ENCODE measurements around the gene PDIK1L.
A peak's percentile ranks its signal among the peaks of the same experiment; 100 is the strongest.

The PDIK1L gene

GRCh38 chr1:26129778-26130177, 18.2 kb downstream of the PDIK1L start:
- H3K4me1 ChIP-seq (ENCODE audit: control insufficient read depth, insufficient read depth, low read length, poor library complexity, severe bottlenecking) = peaks cover 15% of the 10 kb centered on the region
- no peak overlapping the region for H3K4me3 ChIP-seq (ENCODE audit: insufficient read depth, low read depth, low read length, poor library complexity, severe bottlenecking)
- no peak overlapping the region for H3K27ac ChIP-seq (ENCODE audit: insufficient read depth, low read length, poor library complexity, severe bottlenecking)
- no peaks in the 10 kb centered on the region for H3K36me3 ChIP-seq (ENCODE audit: control insufficient read depth, insufficient read depth, low read length)
- no peak for DNase-seq
- H3K27me3 ChIP-seq (replicated peaks; ENCODE audit: control insufficient read depth, insufficient read depth, low read length, poor library complexity, severe bottlenecking) = no peaks in the 10 kb centered on the region
- H3K9me3 ChIP-seq (ENCODE audit: control insufficient read depth, low read length) = no peaks in the 10 kb centered on the region

GRCh38 chr1:26130695-26131094, 19.1 kb downstream of the PDIK1L start:
- Histone ChIP-seq H3K9me3 (ENCODE audit: control insufficient read depth, low read length) (no peaks in the 10 kb centered on the region), H3K27me3 (replicated peaks; ENCODE audit: control insufficient read depth, insufficient read depth, low read length, poor library complexity, severe bottlenecking) (no peaks in the 10 kb centered on the region), H3K36me3 (ENCODE audit: control insufficient read depth, insufficient read depth, low read length) (no peaks in the 10 kb centered on the region), H3K4me1 (ENCODE audit: control insufficient read depth, insufficient read depth, low read length, poor library complexity, severe bottlenecking) (peaks cover 14% of the 10 kb centered on the region), H3K27ac (ENCODE audit: insufficient read depth, low read length, poor library complexity, severe bottlenecking) (no peak overlapping the region), H3K4me3 (ENCODE audit: insufficient read depth, low read depth, low read length, poor library complexity, severe bottlenecking) (no peak overlapping the region)
- DNase-seq = no peak

- Histone ChIP-seq H3K27me3 (replicated peaks; ENCODE audit: control insufficient read depth, insufficient read depth, low read length, poor library complexity, severe bottlenecking) (no peaks in the 10 kb centered on the region), H3K36me3 (ENCODE audit: control insufficient read depth, insufficient read depth, low read length) (no peaks in the 10 kb centered on the region), H3K4me1 (ENCODE audit: control insufficient read depth, insufficient read depth, low read length, poor library complexity, severe bottlenecking) (peaks cover 7% of the 10 kb centered on the region), H3K27ac (ENCODE audit: insufficient read depth, low read length, poor library complexity, severe bottlenecking) (no peak overlapping the region), H3K9me3 (ENCODE audit: control insufficient read depth, low read length) (no peaks in the 10 kb centered on the region), H3K4me3 (ENCODE audit: insufficient read depth, low read depth, low read length, poor library complexity, severe bottlenecking) (no peak overlapping the region)
- no peak for DNase-seq
Measured at GRCh38 chr1:26132128-26132833, 20.7 kb downstream of the PDIK1L start.

- Histone ChIP-seq H3K27me3 (replicated peaks; ENCODE audit: control insufficient read depth, insufficient read depth, low read length, poor library complexity, severe bottlenecking) (no peaks in the 10 kb centered on the region), H3K36me3 (ENCODE audit: control insufficient read depth, insufficient read depth, low read length) (no peaks in the 10 kb centered on the region), H3K4me3 (ENCODE audit: insufficient read depth, low read depth, low read length, poor library complexity, severe bottlenecking) (no peak overlapping the region), H3K9me3 (ENCODE audit: control insufficient read depth, low read length) (no peaks in the 10 kb centered on the region), H3K27ac (ENCODE audit: insufficient read depth, low read length, poor library complexity, severe bottlenecking) (no peak overlapping the region), H3K4me1 (ENCODE audit: control insufficient read depth, insufficient read depth, low read length, poor library complexity, severe bottlenecking) (peaks cover 2% of the 10 kb centered on the region)
- DNase-seq = no peak
Measured at GRCh38 chr1:26132834-26133167, 21.2 kb downstream of the PDIK1L start.

GRCh38 chr1:26134466-26134865, 22.8 kb downstream of the PDIK1L start:
- Histone ChIP-seq H3K27ac (ENCODE audit: insufficient read depth, low read length, poor library complexity, severe bottlenecking) (no peak overlapping the region), H3K9me3 (ENCODE audit: control insufficient read depth, low read length) (no peaks in the 10 kb centered on the region)

GRCh38 chr1:26138974-26139558, 27.4 kb downstream of the PDIK1L start:
- DNase-seq = no peak
- no peaks in the 10 kb centered on the region for H3K9me3 ChIP-seq (ENCODE audit: control insufficient read depth, low read length)
- no peaks in the 10 kb centered on the region for H3K27me3 ChIP-seq (replicated peaks; ENCODE audit: control insufficient read depth, insufficient read depth, low read length, poor library complexity, severe bottlenecking)
- no peak overlapping the region for H3K27ac ChIP-seq (ENCODE audit: insufficient read depth, low read length, poor library complexity, severe bottlenecking)
- H3K36me3 ChIP-seq (ENCODE audit: control insufficient read depth, insufficient read depth, low read length) = no peaks in the 10 kb centered on the region
- H3K4me1 ChIP-seq (ENCODE audit: control insufficient read depth, insufficient read depth, low read length, poor library complexity, severe bottlenecking) = no peaks in the 10 kb centered on the region
- H3K4me3 ChIP-seq (ENCODE audit: insufficient read depth, low read depth, low read length, poor library complexity, severe bottlenecking) = no peak overlapping the region

More at GRCh38 chr1:26134466-26134865, 22.8 kb downstream of the PDIK1L start:
- Histone ChIP-seq H3K27me3 (replicated peaks; ENCODE audit: control insufficient read depth, insufficient read depth, low read length, poor library complexity, severe bottlenecking) (no peaks in the 10 kb centered on the region), H3K4me3 (ENCODE audit: insufficient read depth, low read depth, low read length, poor library complexity, severe bottlenecking) (no peak overlapping the region), H3K4me1 (ENCODE audit: control insufficient read depth, insufficient read depth, low read length, poor library complexity, severe bottlenecking) (no peaks in the 10 kb centered on the region), H3K36me3 (ENCODE audit: control insufficient read depth, insufficient read depth, low read length) (no peaks in the 10 kb centered on the region)
- no peak for DNase-seq

GRCh38 chr1:26142159-26142558, 30.5 kb downstream of the PDIK1L start:
- H3K4me3 ChIP-seq (ENCODE audit: insufficient read depth, low read depth, low read length, poor library complexity, severe bottlenecking) = no peak overlapping the region
- H3K9me3 ChIP-seq (ENCODE audit: control insufficient read depth, low read length) = no peaks in the 10 kb centered on the region
- H3K27ac ChIP-seq (ENCODE audit: insufficient read depth, low read length, poor library complexity, severe bottlenecking) = no peak overlapping the region
- H3K36me3 ChIP-seq (ENCODE audit: control insufficient read depth, insufficient read depth, low read length) = no peaks in the 10 kb centered on the region
- H3K27me3 ChIP-seq (replicated peaks; ENCODE audit: control insufficient read depth, insufficient read depth, low read length, poor library complexity, severe bottlenecking) = no peaks in the 10 kb centered on the region
- DNase-seq = no peak
- H3K4me1 ChIP-seq (ENCODE audit: control insufficient read depth, insufficient read depth, low read length, poor library complexity, severe bottlenecking) = peaks cover 5% of the 10 kb centered on the region

GRCh38 chr1:26145041-26145959, 33.7 kb downstream of the PDIK1L start:
- H3K4me3 ChIP-seq (ENCODE audit: insufficient read depth, low read depth, low read length, poor library complexity, severe bottlenecking) = no peak overlapping the region
- no peaks in the 10 kb centered on the region for H3K36me3 ChIP-seq (ENCODE audit: control insufficient read depth, insufficient read depth, low read length)
- H3K27ac ChIP-seq (ENCODE audit: insufficient read depth, low read length, poor library complexity, severe bottlenecking) = no peak overlapping the region
- H3K4me1 ChIP-seq (ENCODE audit: control insufficient read depth, insufficient read depth, low read length, poor library complexity, severe bottlenecking) = peaks cover 5% of the 10 kb centered on the region
- H3K27me3 ChIP-seq (replicated peaks; ENCODE audit: control insufficient read depth, insufficient read depth, low read length, poor library complexity, severe bottlenecking) = no peaks in the 10 kb centered on the region
- DNase-seq = peak; percentile 49 to 65 (median 51)
- H3K9me3 ChIP-seq (ENCODE audit: control insufficient read depth, low read length) = no peaks in the 10 kb centered on the region

- no peaks in the 10 kb centered on the region for H3K9me3 ChIP-seq (ENCODE audit: control insufficient read depth, low read length)
- no peaks in the 10 kb centered on the region for H3K27me3 ChIP-seq (replicated peaks; ENCODE audit: control insufficient read depth, insufficient read depth, low read length, poor library complexity, severe bottlenecking)
- no peak overlapping the region for H3K4me3 ChIP-seq (ENCODE audit: insufficient read depth, low read depth, low read length, poor library complexity, severe bottlenecking)
- no peak overlapping the region for H3K27ac ChIP-seq (ENCODE audit: insufficient read depth, low read length, poor library complexity, severe bottlenecking)
- H3K36me3 ChIP-seq (ENCODE audit: control insufficient read depth, insufficient read depth, low read length) = no peaks in the 10 kb centered on the region
- DNase-seq = no peak
- peaks cover 5% of the 10 kb centered on the region for H3K4me1 ChIP-seq (ENCODE audit: control insufficient read depth, insufficient read depth, low read length, poor library complexity, severe bottlenecking)
Measured at GRCh38 chr1:26145960-26146294, 34.3 kb downstream of the PDIK1L start.

GRCh38 chr1:26148887-26149286, 37.3 kb downstream of the PDIK1L start:
- Histone ChIP-seq H3K9me3 (ENCODE audit: control insufficient read depth, low read length) (no peaks in the 10 kb centered on the region), H3K36me3 (ENCODE audit: control insufficient read depth, insufficient read depth, low read length) (no peaks in the 10 kb centered on the region), H3K27ac (ENCODE audit: insufficient read depth, low read length, poor library complexity, severe bottlenecking) (no peak overlapping the region), H3K4me3 (ENCODE audit: insufficient read depth, low read depth, low read length, poor library complexity, severe bottlenecking) (no peak overlapping the region), H3K27me3 (replicated peaks; ENCODE audit: control insufficient read depth, insufficient read depth, low read length, poor library complexity, severe bottlenecking) (no peaks in the 10 kb centered on the region), H3K4me1 (ENCODE audit: control insufficient read depth, insufficient read depth, low read length, poor library complexity, severe bottlenecking) (peaks cover 5% of the 10 kb centered on the region)
- DNase-seq = no peak
